IMR-90 (cell line): ENCODE results near the gene SMARCA2. TPM values are rescaled to one million over a fixed set of nuclear protein-coding genes. Genes with fewer than 3 reads are reported as not detected.

ENCODE experiments used
- ATAC-seq: fragments of 200-7000 bp; cut with Tn5 transposase; 2 replicates; pipeline ENCODE4 v1.9.1; 2020; ENCODE audit warnings: low read depth, mild to moderate bottlenecking, moderate library complexity
- BruUV-seq: library from RNA; stranded (reverse); fragments of 400-500 nt; replicated peaks from 2 replicates; lab custom pipeline; 2021; lab: Mats Ljungman, UMichigan
- CTCF ChIA-PET: fragments of 300-600 bp; formaldehyde crosslinking; extraction: SDS; loops from one replicate; lab custom pipeline; 2021; ENCODE audit warnings: antibody characterized with exemption; lab: Yijun Ruan, JAX
- POLR2A ChIA-PET: fragments of 300-600 bp; sonication (Branson Sonifier 250); formaldehyde crosslinking; loops from one replicate; lab custom pipeline; 2022; ENCODE audit warnings: antibody characterized with exemption; ENCODE audit not compliant: unreplicated experiment; lab: Charles Lee
- DNase-seq: peaks from one replicate; pipeline ENCODE4 v3.0.0; 2013
- H2AFZ ChIP-seq: replicated peaks from 2 replicates; pipeline ENCODE3; 2013; ENCODE audit warnings: low read length, mild to moderate bottlenecking; ENCODE audit not compliant: poor library complexity
- H2AK5ac ChIP-seq: 2 replicates; pipeline ENCODE4 v1.6.1; 2013; ENCODE audit warnings: low read depth, low read length, inconsistent platforms
- H2AK9ac ChIP-seq: replicated peaks from 2 replicates; pipeline ENCODE3; 2013; ENCODE audit warnings: mild to moderate bottlenecking, low read depth, low read length, moderate library complexity; ENCODE audit not compliant: poor library complexity
- H2BK120ac ChIP-seq: 2 replicates; pipeline ENCODE4 v1.6.1; 2013; ENCODE audit warnings: low read depth, low read length, inconsistent platforms
- H2BK15ac ChIP-seq: 3 replicates; pipeline ENCODE4 v1.6.1; 2013; ENCODE audit warnings: low read depth, low read length, inconsistent platforms
- H2BK20ac ChIP-seq: 2 replicates; pipeline ENCODE4 v1.6.1; 2013; ENCODE audit warnings: low read depth, mild to moderate bottlenecking, inconsistent platforms, low read length, moderate library complexity
- H2BK5ac ChIP-seq: 2 replicates; pipeline ENCODE4 v1.6.1; 2013; ENCODE audit warnings: mild to moderate bottlenecking, low read depth, low read length, inconsistent platforms; ENCODE audit not compliant: poor library complexity, severe bottlenecking
- H3K14ac ChIP-seq: replicated peaks from 2 replicates; pipeline ENCODE4 v1.6.1; 2013; ENCODE audit warnings: low read depth, low read length, inconsistent platforms
- H3K18ac ChIP-seq: 2 replicates; pipeline ENCODE4 v1.6.1; 2013; ENCODE audit warnings: low read depth, low read length, control low read depth
- H3K23ac ChIP-seq: 2 replicates; pipeline ENCODE4 v1.6.1; 2013; ENCODE audit warnings: low read depth, low read length, inconsistent platforms
- H3K27ac ChIP-seq: 2 replicates; pipeline ENCODE4 v1.5.1; 2013; ENCODE audit warnings: mild to moderate bottlenecking, control low read depth, low read length; ENCODE audit not compliant: insufficient read depth
- H3K27me3 ChIP-seq: 2 replicates; pipeline ENCODE4 v1.6.1; 2013; ENCODE audit warnings: low read length; ENCODE audit not compliant: control insufficient read depth, insufficient read depth
- H3K36me3 ChIP-seq: 2 replicates; pipeline ENCODE4 v1.6.1; 2013; ENCODE audit warnings: low read length, mixed read lengths; ENCODE audit not compliant: control insufficient read depth, insufficient read depth
- H3K4ac ChIP-seq: 2 replicates; pipeline ENCODE4 v1.6.1; 2013; ENCODE audit warnings: low read depth, low read length, inconsistent platforms
- H3K4me1 ChIP-seq: 2 replicates; pipeline ENCODE4 v1.6.1; 2013; ENCODE audit warnings: low read length, mixed read lengths; ENCODE audit not compliant: control insufficient read depth, insufficient read depth
- H3K4me2 ChIP-seq: 2 replicates; pipeline ENCODE4 v1.6.1; 2013; ENCODE audit warnings: low read depth, mild to moderate bottlenecking, control low read depth, low read length, moderate library complexity
- H3K4me3 ChIP-seq: 2 replicates; pipeline ENCODE4 v1.5.1; 2013; ENCODE audit warnings: low read depth, mild to moderate bottlenecking, control low read depth, low read length, moderate library complexity; ENCODE audit not compliant: insufficient read depth
- H3K56ac ChIP-seq: 2 replicates; pipeline ENCODE4 v1.6.1; 2013; ENCODE audit warnings: low read length, inconsistent platforms; ENCODE audit not compliant: insufficient read depth; ENCODE audit errors: extremely low read depth
- H3K79me1 ChIP-seq, 2 experiments: 2 replicates each; pipeline ENCODE4 v1.6.1; 2013; ENCODE audit warnings: low read length in 2 of 2, inconsistent platforms in 1 of 2, low read depth in 1 of 2
- H3K9ac ChIP-seq: 2 replicates; pipeline ENCODE4 v1.6.1; 2013; ENCODE audit warnings: low read depth, low read length, control low read depth
- H3K9me1 ChIP-seq: 2 replicates; pipeline ENCODE4 v1.6.1; 2013; ENCODE audit warnings: low read length, inconsistent platforms; ENCODE audit not compliant: insufficient read depth
- H3K9me3 ChIP-seq: 2 replicates; pipeline ENCODE4 v1.6.1; 2013; ENCODE audit warnings: low read length; ENCODE audit not compliant: control insufficient read depth, insufficient read depth
- H4K20me1 ChIP-seq: 2 replicates; pipeline ENCODE4 v1.6.1; 2013; ENCODE audit warnings: low read length, inconsistent platforms; ENCODE audit not compliant: insufficient read depth
- H4K5ac ChIP-seq: 2 replicates; pipeline ENCODE4 v1.6.1; 2013; ENCODE audit warnings: mild to moderate bottlenecking, low read depth, low read length, control low read depth
- H4K8ac ChIP-seq, 2 experiments: 2 replicates each; pipeline ENCODE4 v1.6.1; 2013; ENCODE audit warnings: low read depth in 2 of 2, low read length in 2 of 2, control low read depth in 1 of 2, inconsistent platforms in 1 of 2
- H4K91ac ChIP-seq: 2 replicates; pipeline ENCODE4 v1.6.1; 2013; ENCODE audit warnings: low read depth, low read length, inconsistent platforms; ENCODE audit not compliant: insufficient read depth
- ELK1 ChIP-seq: fragments of 150-350 bp; IDR thresholded peaks from 2 replicates; pipeline ENCODE4 v1.6.1; 2016; ENCODE audit warnings: low read depth, mild to moderate bottlenecking, low read length, moderate library complexity, borderline replicate concordance
- MAFK ChIP-seq: IDR thresholded peaks from 2 replicates; pipeline ENCODE4 v1.6.1; 2012; ENCODE audit warnings: low read depth, low read length, improper control_type of control experiment
- WGBS, 2 experiments: methylation state at CpG; one replicate each; pipeline versions ENCODE4 v1.1.5 to v1.1.7; 2013; ENCODE audit warnings: missing lambda C conversion rate in 2 of 2; ENCODE audit not compliant: insufficient read length in 1 of 2; ENCODE audit errors: extremely low coverage in 2 of 2; 5-methylcytosine and 5-hydroxymethylcytosine counted together
- dilution Hi-C: fragments of 300-500 bp; cut with HindIII; formaldehyde crosslinking; loops from one replicate; pipeline ENCODE4 v1.14.3; 2018; ENCODE audit warnings: low sequenced_read_pairs; ENCODE audit not compliant: unreplicated experiment
- in situ Hi-C: fragments of 300-500 bp; cut with MboI; formaldehyde crosslinking; loops from 3 replicates; pipeline ENCODE4 v1.14.3; 2019; ENCODE audit warnings: low sequenced_read_pairs, inconsistent platforms, mixed read lengths
- intact Hi-C: fragments of 100-400 bp; cut with micrococcal nuclease; formaldehyde crosslinking; loops from 2 replicates; pipeline ENCODE4 v1.10.0; 2022
- polyA plus RNA-seq, 3 experiments: library from polyadenylated mRNA; depleted of rRNA; stranded (reverse); fragments of >200 nt; gene quantifications; 2 replicates each; pipeline ENCODE4 v1.2.3, GENCODE V29; 2012; ENCODE audit warnings: low replicate concordance in 1 of 3
- total RNA-seq: library from RNA; depleted of rRNA; stranded (reverse); fragments of >200 nt; gene quantifications from 2 replicates; pipeline ENCODE4 v1.2.3, GENCODE V29; 2012

Gene SMARCA2
- total and polyA plus RNA-seq, 2 of the 4 experiments (the other 2 are of a cell fraction) = 25.3 to 26.7 TPM

GRCh38 chr9:1966725-1967366, 48.3 kb upstream of the SMARCA2 start:
- BruUV-seq = no TSS peak
- no peaks in the 10 kb centered on the region for H3K27me3 ChIP-seq
- no peak overlapping the region for H4K91ac ChIP-seq
- H3K23ac ChIP-seq = no peak overlapping the region
- no peaks in the 10 kb centered on the region for H3K4me1 ChIP-seq
- CTCF ChIA-PET = no interaction called here
- H3K4me3 ChIP-seq = no peak overlapping the region
- POLR2A ChIA-PET = no interaction called here
- H2AK5ac ChIP-seq = no peak overlapping the region
- dilution Hi-C loops = no loop called here
- no peaks in the 10 kb centered on the region for H3K79me1 ChIP-seq
- ATAC-seq (no peak), DNase-seq (no peak)
- H2AK9ac ChIP-seq = no peak overlapping the region
- no peak overlapping the region for H3K14ac ChIP-seq
- no CpG with 5 or more reads among the region's 9 CpGs for WGBS, 2 experiments
- H3K56ac ChIP-seq = no peak overlapping the region
- H2AFZ ChIP-seq = no peak overlapping the region
- no peak overlapping the region for H4K8ac ChIP-seq
- no peak overlapping the region for H4K5ac ChIP-seq
- no peak overlapping the region for H2BK20ac ChIP-seq
- H3K36me3 ChIP-seq = no peaks in the 10 kb centered on the region
- intact Hi-C loops = no loop called here
- no peaks in the 10 kb centered on the region for H3K9me3 ChIP-seq
- no peak overlapping the region for H3K18ac ChIP-seq
- H2BK15ac ChIP-seq = no peak overlapping the region
- H3K27ac ChIP-seq = no peak overlapping the region
- H2BK120ac ChIP-seq = no peak overlapping the region
- no peak overlapping the region for H2BK5ac ChIP-seq
- no peaks in the 10 kb centered on the region for H3K9me1 ChIP-seq
- no peaks in the 10 kb centered on the region for H4K20me1 ChIP-seq
- H3K4me2 ChIP-seq = no peak overlapping the region
- in situ Hi-C loops = no loop called here
- H3K9ac ChIP-seq = no peak overlapping the region
- TF ChIP-seq ELK1 = no peak
- TF ChIP-seq MAFK = peak; percentile 48
- H3K4ac ChIP-seq = no peak overlapping the region
